Neural progenitor cell (in vitro differentiated cells): Measurements from ENCODE around the gene SPOPL. TPM values are rescaled to one million over a fixed set of nuclear protein-coding genes. Genes with fewer than 3 reads are reported as not detected.

Experiments
- DNase-seq: peaks from one replicate; pipeline ENCODE4 v3.0.0-alpha.2; 2016; ENCODE audit warnings: low spot score
- H2AFZ ChIP-seq: fragments of 200-600 bp; sonication (generic); replicated peaks from 2 replicates; pipeline ENCODE4 v1.6.1; 2016; ENCODE audit warnings: antibody characterized with exemption
- H3F3A ChIP-seq: fragments of 200-600 bp; sonication (generic); 2 replicates; pipeline ENCODE4 v1.6.1; 2016; ENCODE audit warnings: antibody characterized with exemption, low read depth
- H3K27ac ChIP-seq: fragments of 200-600 bp; sonication (generic); 2 replicates; pipeline ENCODE4 v1.5.1; 2016; ENCODE audit warnings: mild to moderate bottlenecking
- H3K27me3 ChIP-seq: fragments of 200-600 bp; sonication (generic); 2 replicates; pipeline ENCODE4 v1.6.1; 2016; ENCODE audit warnings: mild to moderate bottlenecking, moderate library complexity
- H3K36me3 ChIP-seq: fragments of 200-600 bp; sonication (generic); 2 replicates; pipeline ENCODE4 v1.5.1; 2016
- H3K4me1 ChIP-seq: fragments of 200-600 bp; sonication (generic); 2 replicates; pipeline ENCODE4 v1.6.1; 2016; ENCODE audit warnings: mixed run types
- H3K4me2 ChIP-seq: fragments of 200-600 bp; sonication (generic); 2 replicates; pipeline ENCODE4 v1.6.1; 2016
- H3K4me3 ChIP-seq: fragments of 200-600 bp; sonication (generic); 2 replicates; pipeline ENCODE4 v1.5.1; 2016
- H3K79me2 ChIP-seq: fragments of 200-600 bp; sonication (generic); 2 replicates; pipeline ENCODE4 v1.6.1; 2016; ENCODE audit warnings: low read depth
- H3K9ac ChIP-seq: fragments of 200-600 bp; sonication (generic); 2 replicates; pipeline ENCODE4 v1.6.1; 2016
- H3K9me3 ChIP-seq: fragments of 200-600 bp; sonication (generic); 2 replicates; pipeline ENCODE4 v1.5.1; 2016; ENCODE audit warnings: low read depth
- H4K20me1 ChIP-seq: fragments of 200-600 bp; sonication (generic); 2 replicates; pipeline ENCODE4 v1.6.1; 2016; ENCODE audit warnings: low read depth
- H3K27ac Mint-ChIP-seq: 3 replicates; pipeline ENCODE4 v1.8.0; 2021; ENCODE audit warnings: mixed read lengths
- H3K27me3 Mint-ChIP-seq: 2 replicates; pipeline ENCODE4 v1.8.0; 2022; ENCODE audit warnings: low read depth, mild to moderate bottlenecking, inconsistent platforms, moderate library complexity, mixed read lengths; ENCODE audit not compliant: insufficient read depth
- H3K36me3 Mint-ChIP-seq: 3 replicates; pipeline ENCODE4 v1.8.0; 2021; ENCODE audit warnings: mixed read lengths
- H3K4me1 Mint-ChIP-seq: 3 replicates; pipeline ENCODE4 v1.8.0; 2021; ENCODE audit warnings: mixed read lengths
- H3K4me3 Mint-ChIP-seq: 3 replicates; pipeline ENCODE4 v1.8.0; 2021; ENCODE audit warnings: mild to moderate bottlenecking, moderate library complexity, mixed read lengths
- H3K9me3 Mint-ChIP-seq: 3 replicates; pipeline ENCODE4 v1.8.0; 2020; ENCODE audit warnings: mixed read lengths
- EZH2 ChIP-seq: fragments of 200-600 bp; sonication (generic); IDR thresholded peaks from 2 replicates; pipeline ENCODE4 v1.6.1; 2017; ENCODE audit warnings: antibody characterized with exemption, mild to moderate bottlenecking, moderate library complexity
- EZH2phosphoT487 ChIP-seq: fragments of 200-600 bp; sonication (generic); IDR thresholded peaks from 2 replicates; pipeline ENCODE4 v1.6.1; 2017; ENCODE audit warnings: antibody characterized with exemption
- total RNA-seq: library from RNA; depleted of rRNA; stranded (reverse); fragments of >200 nt; gene quantifications from 2 replicates; pipeline ENCODE4 v1.2.3, GENCODE V29; 2015; ENCODE audit warnings: low replicate concordance
- TF ChIP-seq, protein P1 (sequence below): fragments of 200-600 bp; sonication (generic); IDR thresholded peaks from 2 replicates; pipeline ENCODE4 v1.5.1; 2017; ENCODE audit warnings: antibody characterized with exemption, mild to moderate bottlenecking

SPOPL gene
- total RNA-seq, 1 donor from 2014 or later = 19.8 TPM

DNA sequence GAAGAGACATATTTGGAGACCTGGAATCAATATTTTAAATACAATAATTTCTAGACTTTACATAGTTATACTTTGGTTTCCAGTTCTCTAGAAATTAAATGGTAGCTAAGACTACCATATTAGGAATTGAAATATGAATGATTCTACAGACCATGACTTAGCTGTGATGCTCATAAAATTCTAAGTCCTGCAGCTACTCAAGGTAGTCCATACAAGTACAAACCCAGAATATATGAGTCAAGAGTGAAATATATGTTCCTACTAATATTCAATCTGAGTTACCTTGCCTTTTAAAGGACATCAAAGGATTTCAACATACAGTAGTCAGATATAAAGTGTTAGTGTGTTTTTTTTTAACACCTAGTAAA, 10.1 kb upstream of the SPOPL start:
- TF ChIP-seq EZH2phosphoT487 = no peak
- TF ChIP-seq, protein P1, sequence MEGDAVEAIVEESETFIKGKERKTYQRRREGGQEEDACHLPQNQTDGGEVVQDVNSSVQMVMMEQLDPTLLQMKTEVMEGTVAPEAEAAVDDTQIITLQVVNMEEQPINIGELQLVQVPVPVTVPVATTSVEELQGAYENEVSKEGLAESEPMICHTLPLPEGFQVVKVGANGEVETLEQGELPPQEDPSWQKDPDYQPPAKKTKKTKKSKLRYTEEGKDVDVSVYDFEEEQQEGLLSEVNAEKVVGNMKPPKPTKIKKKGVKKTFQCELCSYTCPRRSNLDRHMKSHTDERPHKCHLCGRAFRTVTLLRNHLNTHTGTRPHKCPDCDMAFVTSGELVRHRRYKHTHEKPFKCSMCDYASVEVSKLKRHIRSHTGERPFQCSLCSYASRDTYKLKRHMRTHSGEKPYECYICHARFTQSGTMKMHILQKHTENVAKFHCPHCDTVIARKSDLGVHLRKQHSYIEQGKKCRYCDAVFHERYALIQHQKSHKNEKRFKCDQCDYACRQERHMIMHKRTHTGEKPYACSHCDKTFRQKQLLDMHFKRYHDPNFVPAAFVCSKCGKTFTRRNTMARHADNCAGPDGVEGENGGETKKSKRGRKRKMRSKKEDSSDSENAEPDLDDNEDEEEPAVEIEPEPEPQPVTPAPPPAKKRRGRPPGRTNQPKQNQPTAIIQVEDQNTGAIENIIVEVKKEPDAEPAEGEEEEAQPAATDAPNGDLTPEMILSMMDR = no peak
- no peak for TF ChIP-seq EZH2
- H3K36me3 ChIP-seq = no peaks in the 10 kb centered on the region
- Mint-ChIP-seq H3K36me3 (no peaks in the 10 kb centered on the region), H3K4me1 (no peaks in the 10 kb centered on the region), H3K9me3 (no peaks in the 10 kb centered on the region), H3K4me3 (no peak overlapping the region), H3K27me3 (no peaks in the 10 kb centered on the region), H3K27ac (no peak overlapping the region)
- no peak overlapping the region for H3K4me3 ChIP-seq
- H2AFZ ChIP-seq = no peak overlapping the region
- no peaks in the 10 kb centered on the region for H4K20me1 ChIP-seq
- H3K4me2 ChIP-seq = no peak overlapping the region
- H3K27me3 ChIP-seq = no peaks in the 10 kb centered on the region
- DNase-seq = no peak
- no peaks in the 10 kb centered on the region for H3K9me3 ChIP-seq
- no peaks in the 10 kb centered on the region for H3K4me1 ChIP-seq
- no peaks in the 10 kb centered on the region for H3F3A ChIP-seq
- no peaks in the 10 kb centered on the region for H3K79me2 ChIP-seq
- H3K27ac ChIP-seq = no peak overlapping the region
- H3K9ac ChIP-seq = no peak overlapping the region

DNA sequence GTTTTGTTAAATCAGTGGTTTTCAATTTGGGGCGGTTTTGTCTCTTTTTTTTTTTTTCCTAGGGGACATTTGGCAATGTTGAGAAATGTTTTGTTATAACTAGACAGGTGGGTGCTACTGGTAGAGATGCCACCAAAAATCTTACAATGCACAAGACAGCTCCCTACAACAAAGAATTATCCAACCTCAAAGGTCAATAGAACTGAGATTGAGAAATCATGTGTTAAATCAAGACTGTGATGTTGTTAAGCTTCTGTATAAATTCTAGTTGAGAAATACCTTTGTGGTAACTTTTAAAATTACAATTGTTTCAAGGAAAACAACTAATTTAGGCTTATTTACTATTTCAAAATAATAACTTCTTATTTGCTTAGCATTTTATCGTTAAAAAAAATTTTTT, 9.4 kb upstream of the SPOPL start:
- H3K4me3 ChIP-seq = no peak overlapping the region
- H3K9me3 ChIP-seq = no peaks in the 10 kb centered on the region
- Mint-ChIP-seq H3K27me3 (no peaks in the 10 kb centered on the region), H3K4me3 (no peak overlapping the region), H3K4me1 (no peaks in the 10 kb centered on the region), H3K9me3 (no peaks in the 10 kb centered on the region), H3K36me3 (no peaks in the 10 kb centered on the region), H3K27ac (no peak overlapping the region)
- TF ChIP-seq EZH2 (no peak), EZH2phosphoT487 (no peak)
- TF ChIP-seq, protein P1 = no peak
- no peak overlapping the region for H3K27ac ChIP-seq
- no peaks in the 10 kb centered on the region for H3K36me3 ChIP-seq
- H4K20me1 ChIP-seq = no peaks in the 10 kb centered on the region
- H3K4me1 ChIP-seq = no peaks in the 10 kb centered on the region
- no peak for DNase-seq
- H2AFZ ChIP-seq = no peak overlapping the region
- no peaks in the 10 kb centered on the region for H3K79me2 ChIP-seq
- no peak overlapping the region for H3K4me2 ChIP-seq
- H3K27me3 ChIP-seq = no peaks in the 10 kb centered on the region
- H3K9ac ChIP-seq = no peak overlapping the region
- H3F3A ChIP-seq = no peaks in the 10 kb centered on the region

DNA sequence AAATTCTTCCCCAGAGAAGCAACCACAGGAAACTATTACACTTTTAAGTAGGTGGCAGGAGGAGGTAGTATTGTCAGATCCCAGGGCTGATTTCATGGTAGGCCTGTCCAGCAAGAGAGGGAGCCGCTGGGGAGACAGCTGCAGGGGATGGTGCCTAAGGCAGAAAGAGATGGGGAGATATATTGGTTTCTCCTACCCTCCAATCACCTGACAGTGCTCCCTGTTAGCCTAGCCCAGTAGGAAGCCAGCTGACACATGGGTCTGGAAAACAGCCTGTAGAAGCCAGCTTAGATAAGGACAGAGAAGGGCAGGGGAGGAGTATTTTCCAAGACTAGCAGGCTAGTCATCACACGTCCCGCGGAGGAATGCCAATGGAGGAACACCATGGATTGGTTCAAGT, 8.2 kb upstream of the SPOPL start:
- H3K27ac ChIP-seq = no peak overlapping the region
- no peak for DNase-seq
- Mint-ChIP-seq H3K9me3 (no peaks in the 10 kb centered on the region), H3K27me3 (no peaks in the 10 kb centered on the region), H3K4me3 (no peak overlapping the region), H3K27ac (no peak overlapping the region), H3K36me3 (no peaks in the 10 kb centered on the region), H3K4me1 (no peaks in the 10 kb centered on the region)
- no peaks in the 10 kb centered on the region for H3K4me1 ChIP-seq
- H3K36me3 ChIP-seq = no peaks in the 10 kb centered on the region
- no peaks in the 10 kb centered on the region for H3K27me3 ChIP-seq
- TF ChIP-seq, protein P1 = no peak
- TF ChIP-seq EZH2 (no peak), EZH2phosphoT487 (no peak)
- H3K4me3 ChIP-seq = no peak overlapping the region
- H4K20me1 ChIP-seq = no peaks in the 10 kb centered on the region
- H3K9ac ChIP-seq = no peak overlapping the region
- no peaks in the 10 kb centered on the region for H3K9me3 ChIP-seq
- H3F3A ChIP-seq = no peaks in the 10 kb centered on the region
- no peak overlapping the region for H2AFZ ChIP-seq
- H3K79me2 ChIP-seq = no peaks in the 10 kb centered on the region
- H3K4me2 ChIP-seq = no peak overlapping the region
